GM10847 (cell line): ENCODE data around the gene RIMBP3C.
"Not testable (repeated sequence)": the region's sequence is repeated elsewhere in the genome, so short reads cannot be mapped to it uniquely, and the experiment has no call there.

Experiments
- POLR2A ChIP-seq: IDR thresholded peaks from 2 replicates; pipeline ENCODE4 v1.6.1; 2011; ENCODE audit not compliant: insufficient read length; ENCODE audit errors: extremely low read depth

Gene RIMBP3C, protein sequence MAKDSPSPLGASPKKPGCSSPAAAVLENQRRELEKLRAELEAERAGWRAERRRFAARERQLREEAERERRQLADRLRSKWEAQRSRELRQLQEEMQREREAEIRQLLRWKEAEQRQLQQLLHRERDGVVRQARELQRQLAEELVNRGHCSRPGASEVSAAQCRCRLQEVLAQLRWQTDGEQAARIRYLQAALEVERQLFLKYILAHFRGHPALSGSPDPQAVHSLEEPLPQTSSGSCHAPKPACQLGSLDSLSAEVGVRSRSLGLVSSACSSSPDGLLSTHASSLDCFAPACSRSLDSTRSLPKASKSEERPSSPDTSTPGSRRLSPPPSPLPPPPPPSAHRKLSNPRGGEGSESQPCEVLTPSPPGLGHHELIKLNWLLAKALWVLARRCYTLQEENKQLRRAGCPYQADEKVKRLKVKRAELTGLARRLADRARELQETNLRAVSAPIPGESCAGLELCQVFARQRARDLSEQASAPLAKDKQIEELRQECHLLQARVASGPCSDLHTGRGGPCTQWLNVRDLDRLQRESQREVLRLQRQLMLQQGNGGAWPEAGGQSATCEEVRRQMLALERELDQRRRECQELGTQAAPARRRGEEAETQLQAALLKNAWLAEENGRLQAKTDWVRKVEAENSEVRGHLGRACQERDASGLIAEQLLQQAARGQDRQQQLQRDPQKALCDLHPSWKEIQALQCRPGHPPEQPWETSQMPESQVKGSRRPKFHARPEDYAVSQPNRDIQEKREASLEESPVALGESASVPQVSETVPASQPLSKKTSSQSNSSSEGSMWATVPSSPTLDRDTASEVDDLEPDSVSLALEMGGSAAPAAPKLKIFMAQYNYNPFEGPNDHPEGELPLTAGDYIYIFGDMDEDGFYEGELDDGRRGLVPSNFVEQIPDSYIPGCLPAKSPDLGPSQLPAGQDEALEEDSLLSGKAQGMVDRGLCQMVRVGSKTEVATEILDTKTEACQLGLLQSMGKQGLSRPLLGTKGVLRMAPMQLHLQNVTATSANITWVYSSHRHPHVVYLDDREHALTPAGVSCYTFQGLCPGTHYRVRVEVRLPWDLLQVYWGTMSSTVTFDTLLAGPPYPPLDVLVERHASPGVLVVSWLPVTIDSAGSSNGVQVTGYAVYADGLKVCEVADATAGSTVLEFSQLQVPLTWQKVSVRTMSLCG (N-terminal part only)

DNA sequence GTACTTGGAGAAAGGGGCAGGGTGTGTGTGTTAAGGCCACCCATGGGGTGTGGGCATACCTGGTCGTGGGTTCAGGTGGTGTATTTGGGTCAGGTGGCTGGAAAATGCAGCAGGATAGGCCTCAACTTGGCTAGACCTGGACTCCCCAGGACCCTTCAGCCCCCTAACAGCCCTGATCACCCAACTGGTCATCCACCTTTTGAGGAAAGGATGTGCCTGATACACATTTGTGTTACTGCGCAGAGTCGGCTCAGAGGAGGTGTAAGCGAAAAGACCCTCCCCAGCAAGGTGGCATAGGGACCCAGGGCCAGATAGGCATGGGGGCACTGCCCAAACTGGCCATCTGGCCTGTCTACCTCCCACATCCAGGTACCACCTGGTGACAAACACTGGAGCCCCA lies at the start of gene RIMBP3C:
Gene RIMBP3C (minus strand): TSS at position 101 of the 400 bp plus-strand sequence. CDS start 485 bp downstream, outside the sequence.
- TF ChIP-seq POLR2A, result not testable (repeated sequence)

DNA sequence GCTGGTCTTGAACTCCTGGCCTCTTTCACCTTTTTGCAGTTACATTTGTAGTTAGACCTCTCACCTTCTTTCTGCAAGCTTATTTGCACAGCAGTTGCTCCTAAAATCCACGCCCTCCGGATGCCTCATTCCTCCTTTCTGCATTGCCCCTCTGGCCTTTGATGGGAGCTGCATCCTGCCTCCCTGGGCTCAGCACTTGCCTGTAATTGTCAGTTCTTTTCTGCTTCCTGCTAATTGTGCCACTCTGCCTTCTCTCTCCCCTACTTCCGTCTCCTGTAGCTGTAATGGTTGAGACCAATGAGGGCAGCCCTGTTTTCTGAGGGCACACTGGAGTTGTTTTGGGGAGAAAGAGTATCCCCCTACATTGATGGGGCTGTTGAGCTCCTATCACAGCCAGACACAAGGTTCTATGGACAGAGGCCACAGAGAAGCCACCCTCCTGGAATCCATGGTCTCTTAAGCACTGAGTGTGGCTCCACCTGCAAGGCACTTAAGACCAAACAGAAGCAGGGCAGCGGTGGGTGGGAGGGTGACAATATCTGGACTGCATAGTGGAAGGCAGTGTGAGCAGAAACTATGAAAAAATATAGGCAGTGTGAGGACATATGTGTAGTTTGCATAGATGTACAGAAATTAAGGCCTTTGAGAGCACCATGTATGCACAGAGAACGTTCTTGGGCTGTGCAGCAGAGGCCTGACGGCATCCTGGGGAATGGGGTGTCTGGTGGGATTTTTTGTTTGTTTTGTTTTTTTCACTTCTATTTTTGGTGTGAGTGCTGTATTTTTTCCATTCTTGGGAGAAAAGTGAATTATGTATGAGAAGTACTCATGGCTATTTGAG lies 48.0 kb upstream of the RIMBP3C start:
- no peak for TF ChIP-seq POLR2A

DNA sequence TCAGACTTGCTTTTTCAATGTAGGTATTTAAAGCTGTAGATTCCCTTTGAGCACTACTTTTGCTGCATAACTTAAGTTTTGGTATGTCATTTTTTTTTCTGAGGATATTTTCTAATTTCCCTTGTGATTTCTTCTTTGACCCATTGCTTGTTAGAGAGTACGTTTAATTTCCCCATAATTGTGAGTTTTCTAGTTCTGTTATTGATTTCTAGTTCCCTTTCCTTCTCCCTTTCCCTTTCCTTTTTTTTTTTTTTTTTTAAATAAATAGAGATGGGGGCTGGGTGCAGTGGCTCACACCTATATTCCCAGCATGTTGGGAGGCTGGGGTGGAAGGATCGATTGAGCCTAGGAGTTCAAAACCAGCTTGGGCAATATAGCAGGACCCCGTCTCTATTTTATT lies 47.0 kb upstream of the RIMBP3C start:
- TF ChIP-seq POLR2A, result no peak

DNA sequence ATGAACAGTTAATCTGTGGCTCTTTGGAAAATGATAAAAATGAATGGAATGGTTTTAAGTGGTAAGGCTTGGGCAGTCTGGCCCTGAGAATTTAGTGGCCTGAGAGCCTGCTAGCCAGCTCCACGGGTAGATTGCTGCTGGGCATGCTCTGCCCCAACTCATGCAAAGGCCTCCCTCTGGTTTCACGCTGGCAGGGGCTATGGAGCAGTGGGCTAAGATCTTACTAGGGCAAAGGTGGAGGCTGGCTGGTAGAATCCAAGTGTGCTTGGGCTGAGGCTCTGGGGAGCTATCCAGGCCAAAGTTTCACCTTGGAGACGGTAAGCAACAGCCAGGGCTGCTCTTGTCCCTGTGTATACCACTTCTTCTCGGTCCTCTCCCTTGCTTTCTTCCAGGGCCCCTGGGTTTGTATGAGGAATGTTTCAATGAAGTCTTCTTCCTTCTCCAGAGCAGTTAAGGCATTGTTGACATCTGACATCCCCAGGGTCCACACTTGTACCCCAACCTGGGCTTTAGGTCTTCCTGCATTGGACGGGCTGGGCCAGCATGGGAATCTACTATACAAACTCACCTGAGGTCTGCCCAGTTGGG lies 43.7 kb upstream of the RIMBP3C start:
- TF ChIP-seq POLR2A, result no peak

DNA sequence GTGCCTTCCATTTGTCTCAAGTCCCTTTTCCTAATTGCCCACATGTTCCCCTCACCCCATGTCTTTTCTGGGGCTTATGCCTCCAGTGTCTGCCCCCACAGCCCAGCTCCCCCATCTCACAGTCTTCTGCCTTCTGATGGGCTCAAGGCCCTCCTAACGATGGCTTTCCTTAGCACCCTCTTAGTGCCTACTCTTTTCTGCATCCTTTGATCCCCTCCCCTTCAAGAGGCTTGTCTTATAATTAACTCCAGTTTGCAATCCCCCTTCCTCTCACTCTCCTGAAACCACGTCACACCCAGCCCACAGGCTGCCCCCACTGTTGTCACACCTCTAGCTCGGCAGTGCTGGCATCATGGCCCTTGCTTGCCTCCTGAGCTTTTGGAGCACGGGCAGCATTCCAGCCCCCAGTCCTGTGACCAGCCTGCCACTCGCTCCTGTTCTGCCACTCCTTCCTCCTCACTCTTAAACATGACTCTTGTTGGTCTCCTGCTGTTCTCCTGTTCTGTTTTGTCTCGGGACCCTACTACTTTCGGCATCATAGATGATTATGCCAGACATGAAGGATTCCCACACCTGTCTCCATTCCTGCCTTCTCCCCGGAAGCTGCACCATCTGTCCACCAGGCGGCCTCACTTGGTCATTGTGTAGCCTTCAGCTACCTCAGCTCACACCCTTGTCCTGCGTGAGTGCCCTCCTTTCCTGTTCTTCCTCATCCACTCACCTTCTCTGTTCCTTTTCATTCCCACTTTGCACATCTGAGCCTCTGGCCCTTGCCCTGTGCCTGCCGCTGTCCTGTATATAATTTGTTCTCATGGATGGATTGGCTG lies 42.4 kb upstream of the RIMBP3C start:
- TF ChIP-seq POLR2A, result no peak

DNA sequence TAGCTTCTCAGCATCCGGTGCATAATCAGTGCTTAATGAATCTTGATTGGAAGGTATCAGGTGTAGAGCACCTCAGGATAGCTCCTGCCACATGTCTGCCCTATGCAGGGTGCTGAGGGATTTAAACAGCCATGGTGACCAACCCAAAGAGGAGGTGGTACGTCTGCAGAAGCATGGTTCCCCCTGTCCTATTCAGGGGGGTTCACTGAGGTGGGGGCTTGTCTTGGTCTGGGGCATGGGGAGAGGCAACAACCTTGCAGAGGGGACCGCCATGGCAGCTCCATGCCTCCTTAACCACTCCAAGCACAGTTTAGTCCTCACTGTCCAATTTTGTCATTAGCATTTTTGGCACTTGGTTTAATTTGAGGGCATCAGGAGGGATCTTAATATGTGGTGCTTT lies 41.2 kb upstream of the RIMBP3C start:
- no peak for TF ChIP-seq POLR2A

DNA sequence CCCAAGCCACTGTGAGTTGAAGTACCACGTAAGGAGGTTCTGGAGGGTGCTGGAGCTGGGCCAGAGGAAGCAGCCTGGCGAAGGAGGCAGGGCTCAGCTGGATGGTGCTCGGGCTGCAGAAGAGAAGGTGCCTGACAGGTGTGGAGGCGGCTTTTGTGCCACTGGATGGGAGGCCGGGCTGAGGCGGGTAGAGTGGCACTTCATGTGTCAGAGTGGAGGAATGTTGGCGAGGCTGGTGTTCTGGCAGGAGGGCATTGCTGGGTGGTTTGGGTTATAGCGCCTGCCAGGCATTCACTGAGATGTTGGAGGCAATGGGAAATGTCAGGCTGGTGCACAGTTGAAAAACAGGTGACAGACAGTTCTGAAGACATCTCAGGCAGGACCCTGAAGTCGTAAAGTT lies 40.4 kb upstream of the RIMBP3C start:
- TF ChIP-seq POLR2A, result no peak

DNA sequence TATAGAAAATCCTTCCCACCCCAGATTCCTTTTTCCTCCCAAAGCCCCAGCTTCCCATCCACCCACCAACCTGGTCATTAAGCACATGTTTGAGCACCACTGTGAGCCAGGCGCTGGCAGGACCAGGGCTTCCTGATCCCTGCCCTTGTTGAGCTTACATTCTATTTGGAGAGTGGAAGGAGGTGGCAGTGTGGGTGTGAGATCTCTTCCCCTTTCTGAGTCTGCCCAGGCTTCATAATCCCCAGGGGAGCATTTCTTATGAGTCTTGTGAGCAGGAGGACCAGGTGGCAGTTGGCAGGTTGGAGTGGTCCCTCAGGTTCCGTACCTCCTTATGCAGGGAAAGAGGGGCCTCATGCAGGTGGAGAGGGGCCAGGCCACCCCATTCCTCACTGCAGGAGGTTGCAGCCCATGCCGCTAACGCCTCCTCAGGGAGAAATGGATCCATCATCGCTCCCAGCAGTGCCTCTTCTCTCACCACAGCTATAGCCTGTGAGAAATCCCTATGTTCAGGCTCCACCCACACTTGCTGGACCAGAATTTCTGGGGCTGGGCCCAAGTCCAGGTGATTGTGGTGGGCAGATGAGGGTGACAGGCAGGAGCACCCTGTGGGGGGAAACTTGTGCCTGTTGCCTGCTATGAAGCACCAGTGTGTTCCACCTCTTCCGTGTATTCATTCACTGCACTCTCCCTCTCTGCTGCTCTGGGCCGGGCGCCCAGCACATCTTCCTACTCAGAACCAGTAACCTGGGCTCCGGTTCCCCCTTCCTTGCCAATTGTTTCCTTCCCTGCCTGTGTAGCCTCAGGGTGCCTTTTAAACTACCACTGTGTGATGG lies 39.8 kb upstream of the RIMBP3C start:
- TF ChIP-seq POLR2A, result no peak

DNA sequence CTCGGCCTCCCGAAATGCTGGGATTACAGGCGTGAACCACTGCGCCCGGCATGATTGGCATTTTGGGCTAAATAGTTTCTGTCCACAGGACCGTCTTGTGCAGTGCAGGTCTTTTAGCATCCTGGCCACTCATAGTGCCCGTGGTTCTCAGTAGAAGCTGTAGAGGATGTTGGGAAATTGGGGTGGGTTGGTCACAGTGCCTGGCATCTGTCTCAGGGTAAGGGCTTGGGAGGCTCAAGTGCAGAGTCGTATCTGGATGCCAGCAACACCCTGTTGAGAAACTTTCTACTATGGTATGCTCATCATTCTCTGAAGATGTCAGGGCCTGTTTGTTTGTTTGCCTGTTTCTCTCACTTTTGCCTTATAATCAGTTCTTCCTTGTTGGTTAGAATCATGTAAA lies 38.1 kb upstream of the RIMBP3C start:
- no peak for TF ChIP-seq POLR2A

DNA sequence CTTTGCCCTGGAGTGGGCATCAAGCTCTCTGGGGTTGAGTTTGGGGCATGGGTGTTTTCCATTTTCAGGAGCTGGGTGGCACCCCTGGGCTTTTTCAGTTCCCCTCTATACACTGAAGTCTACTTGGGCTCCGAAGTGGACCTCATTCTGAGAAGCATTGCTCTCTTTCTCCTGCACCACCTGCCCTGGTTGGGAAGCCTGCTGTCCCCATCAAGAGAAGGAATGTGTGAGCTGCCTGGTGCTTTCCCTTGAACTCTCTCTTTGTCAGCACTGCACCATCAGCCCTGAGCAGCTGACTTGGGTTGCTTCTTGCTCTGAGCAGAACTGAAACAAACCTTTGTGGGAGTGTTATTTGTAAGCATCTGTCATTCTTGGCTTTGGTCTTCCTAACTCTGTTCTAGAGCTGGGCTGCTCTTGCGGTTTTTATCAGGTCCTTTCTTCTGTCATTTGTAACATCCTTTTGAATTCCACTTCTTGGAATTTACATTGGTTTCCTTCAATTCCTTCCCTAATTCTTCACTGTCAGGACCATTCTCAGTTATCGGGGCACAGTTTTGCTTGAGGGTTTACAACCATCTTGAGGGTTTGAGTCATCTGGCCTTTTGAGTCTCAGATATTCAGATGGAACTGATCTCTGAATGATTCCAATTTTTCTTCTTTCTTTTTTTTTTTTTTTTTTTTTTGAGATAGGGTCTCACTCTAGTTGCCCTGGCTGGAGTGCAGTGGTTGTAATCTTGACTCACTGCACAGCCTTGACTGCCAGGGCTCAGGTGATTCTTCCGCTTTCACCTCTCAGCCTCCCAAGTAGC lies 36.7 kb upstream of the RIMBP3C start:
- no peak for TF ChIP-seq POLR2A

DNA sequence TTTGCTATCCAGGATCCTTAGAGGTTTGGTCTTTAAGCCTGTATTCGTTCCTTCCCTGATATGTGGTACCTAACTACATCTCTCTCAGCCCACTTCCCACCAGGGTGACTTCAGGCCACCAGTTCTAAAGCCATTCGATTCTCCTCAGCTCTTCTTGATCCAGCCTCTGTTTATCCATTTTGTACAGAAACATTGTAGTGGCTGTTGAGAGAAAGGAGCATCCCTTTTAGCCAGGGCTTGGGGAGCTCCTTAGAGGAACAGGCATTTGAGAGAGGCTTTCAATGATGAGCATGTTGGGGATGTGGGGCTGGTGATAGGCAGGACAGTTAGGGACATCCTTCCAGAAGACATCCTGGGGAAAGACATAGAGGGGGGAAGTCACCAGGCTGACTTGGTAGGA lies 34.1 kb upstream of the RIMBP3C start:
- no peak for TF ChIP-seq POLR2A
